ENCODE data around the gene CCL17.
"Not testable (repeated sequence)": the region's sequence is repeated elsewhere in the genome, so short reads cannot be mapped to it uniquely, and the experiment has no call there.

CCL17 gene

DNA sequence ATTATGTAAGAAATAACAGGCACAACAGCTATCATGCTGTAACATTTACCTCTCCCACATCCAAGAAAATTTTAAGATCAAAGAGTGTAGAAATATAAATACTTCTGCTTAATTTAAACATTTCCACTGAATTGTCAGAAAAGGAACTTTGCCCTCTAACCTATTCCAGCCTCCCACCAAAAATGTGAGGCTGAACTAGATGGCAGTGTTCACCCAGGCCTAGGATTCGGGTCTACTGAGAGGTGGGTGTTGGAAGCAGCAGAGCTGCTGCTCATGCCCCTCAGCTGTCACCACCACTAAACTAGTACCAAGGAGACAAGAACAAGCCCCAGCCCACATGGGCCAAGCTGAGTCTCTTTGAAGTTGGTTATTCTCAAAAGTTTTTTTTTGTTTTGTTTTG lies 31.3 kb downstream of the CCL17 start:
- no peak for DNase-seq

DNA sequence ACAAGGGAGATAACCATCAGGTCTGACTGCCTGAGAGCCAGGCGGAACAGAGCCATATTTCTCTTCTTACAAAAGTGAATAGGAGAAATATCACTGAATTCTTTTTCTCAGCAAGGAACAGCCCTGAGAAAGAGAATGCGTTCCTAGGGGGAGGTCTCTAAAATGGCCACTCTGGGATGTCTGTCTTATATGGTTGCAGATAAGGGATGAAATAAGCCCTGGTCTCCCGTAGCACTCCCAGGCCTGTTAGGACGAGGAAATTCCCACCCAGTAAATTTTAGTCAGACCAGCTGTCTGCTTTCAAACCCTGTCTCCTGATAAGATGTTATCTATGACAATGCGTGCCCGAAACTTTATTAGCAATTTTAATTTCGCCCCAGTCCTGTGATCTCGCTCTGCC lies 35.4 kb downstream of the CCL17 start:
- not testable (repeated sequence) for DNase-seq

GRCh38 chr16:57440551-57440950 lies 36.0 kb downstream of the CCL17 start:
- DNase-seq = not testable (repeated sequence)

DNA sequence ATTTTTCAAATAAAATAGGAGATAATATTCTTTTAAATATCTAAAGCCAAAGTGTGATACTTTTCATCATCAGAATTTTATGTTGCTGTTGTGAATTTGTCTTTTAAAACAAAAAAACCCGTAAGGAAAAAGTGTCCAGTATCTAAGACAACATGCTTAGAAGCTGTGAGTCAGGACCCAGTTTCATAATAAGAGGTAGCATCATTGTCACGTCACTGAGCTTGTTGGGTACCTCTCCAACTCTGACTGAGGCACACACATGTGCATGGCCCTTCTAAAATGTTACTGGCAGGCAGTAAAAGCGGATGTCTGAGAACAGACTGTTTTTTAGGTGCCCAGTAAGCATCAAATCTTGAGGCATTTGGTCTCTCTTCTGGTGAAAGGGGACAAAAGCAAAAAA lies 40.1 kb downstream of the CCL17 start:
- no peak for DNase-seq

- DNase-seq = no peak
These were observed 40.9 kb downstream of the CCL17 start for GRCh38 chr16:57445510-57445909.

- DNase-seq = no peak
These were observed 42.1 kb downstream of the CCL17 start for GRCh38 chr16:57446531-57447185.

DNA sequence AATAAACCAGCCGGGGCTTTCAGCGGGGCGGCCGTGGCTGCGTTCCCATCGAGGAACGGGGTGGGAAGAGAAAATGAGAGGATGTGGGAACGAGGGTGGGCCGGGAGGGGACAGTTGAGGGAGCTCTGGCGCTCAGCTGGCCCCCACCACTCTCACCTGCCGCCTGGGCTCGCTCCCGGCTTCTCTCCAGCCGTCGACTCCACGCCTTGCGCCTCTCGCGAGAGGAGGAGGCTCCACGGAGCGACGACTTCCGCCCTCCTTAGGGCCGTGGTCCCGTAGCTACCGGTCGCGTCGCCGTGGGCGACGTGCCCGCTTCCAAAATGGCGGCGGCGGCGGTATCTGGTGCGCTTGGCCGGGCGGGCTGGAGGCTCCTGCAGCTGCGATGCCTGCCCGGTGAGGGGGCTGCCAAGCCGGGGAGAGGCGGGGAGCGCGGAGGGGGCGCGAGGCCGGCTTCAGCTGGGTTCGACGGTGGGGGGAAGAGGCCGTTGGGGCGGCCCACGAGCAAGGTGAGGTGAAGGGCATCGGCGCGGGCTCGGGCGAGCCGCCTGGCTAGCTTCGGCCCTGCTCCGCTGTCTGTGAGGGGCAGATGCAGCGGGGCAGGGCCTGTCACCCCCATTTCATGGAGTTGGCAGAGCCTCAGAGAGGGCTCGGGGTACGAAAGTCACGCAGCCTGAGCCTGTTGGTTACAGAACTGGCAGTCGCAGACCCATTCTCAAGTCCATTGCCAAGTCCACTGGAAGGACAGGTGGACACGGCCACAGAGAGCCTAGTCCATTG lies 42.8 kb downstream of the CCL17 start, which contains the start of the genes CIAPIN1 and COQ9:
Gene CIAPIN1 (minus strand): TSS at position 200 of the 777 bp plus-strand sequence. CDS start 6,457 bp downstream, outside the sequence.
Gene COQ9 (plus strand): TSS at position 294 of the 777 bp plus-strand sequence. CDS start 27 bp downstream, at position 321.
- DNase-seq = peak; percentile 83

- DNase-seq = no peak
These were observed 47.5 kb downstream of the CCL17 start for GRCh38 chr16:57452021-57452420.

- peak; percentile 72 for DNase-seq
These were observed 57.8 kb downstream of the CCL17 start, which contains the start of gene POLR2C for GRCh38 chr16:57462209-57462977. TSS of gene POLR2C (plus strand) at chr16:57462679. CDS start at chr16:57462725, 46 bp downstream.

DNA sequence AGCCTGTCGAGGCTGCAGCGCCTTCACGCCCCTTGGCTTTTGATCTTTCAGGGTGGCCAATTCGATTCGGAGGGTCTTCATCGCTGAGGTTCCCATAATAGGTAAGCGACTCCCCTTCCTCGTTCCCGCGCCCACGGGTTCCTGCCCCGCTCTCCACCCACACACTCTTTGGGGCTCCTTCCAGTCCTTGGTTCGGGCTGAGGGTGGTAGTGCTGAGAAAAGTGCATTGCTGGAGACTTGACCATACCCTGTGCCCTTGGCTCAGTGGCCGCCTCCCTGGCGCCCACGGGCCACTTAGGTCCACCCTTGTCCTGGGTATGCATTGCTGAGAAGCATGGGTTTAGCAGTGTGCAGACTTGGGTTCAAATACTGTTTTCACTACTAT lies 58.4 kb downstream of the CCL17 start:
- DNase-seq = no peak

DNA sequence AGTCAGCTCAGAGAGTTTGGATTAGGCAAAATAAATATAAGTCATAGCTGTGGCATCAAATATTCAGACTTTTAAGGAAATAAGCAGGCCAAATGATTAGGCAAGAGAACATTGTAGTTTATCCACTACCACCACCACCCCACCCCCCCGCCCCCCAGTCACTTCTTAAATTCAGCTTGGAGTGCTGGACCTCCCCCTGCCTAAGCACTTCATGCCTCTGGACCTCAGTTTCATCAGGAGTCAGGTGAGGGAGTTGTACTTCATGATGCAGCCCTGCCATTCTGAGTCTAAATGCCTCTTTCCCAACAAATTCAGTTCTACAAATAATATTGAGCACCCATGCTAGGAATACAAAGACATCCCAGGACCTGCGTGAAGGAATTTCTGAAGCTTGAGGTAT lies 60.0 kb downstream of the CCL17 start:
- no peak for DNase-seq
